ENCODE measurements around the gene DDX25. TPM values are rescaled to one million over a fixed set of nuclear protein-coding genes. Genes with fewer than 3 reads are reported as not detected.

Gene DDX25
- total and polyA plus RNA-seq, 9 of the 15 experiments (the other 6 are each of a cell fraction or from before 2014, with no cell fraction given), result not detected

DNA sequence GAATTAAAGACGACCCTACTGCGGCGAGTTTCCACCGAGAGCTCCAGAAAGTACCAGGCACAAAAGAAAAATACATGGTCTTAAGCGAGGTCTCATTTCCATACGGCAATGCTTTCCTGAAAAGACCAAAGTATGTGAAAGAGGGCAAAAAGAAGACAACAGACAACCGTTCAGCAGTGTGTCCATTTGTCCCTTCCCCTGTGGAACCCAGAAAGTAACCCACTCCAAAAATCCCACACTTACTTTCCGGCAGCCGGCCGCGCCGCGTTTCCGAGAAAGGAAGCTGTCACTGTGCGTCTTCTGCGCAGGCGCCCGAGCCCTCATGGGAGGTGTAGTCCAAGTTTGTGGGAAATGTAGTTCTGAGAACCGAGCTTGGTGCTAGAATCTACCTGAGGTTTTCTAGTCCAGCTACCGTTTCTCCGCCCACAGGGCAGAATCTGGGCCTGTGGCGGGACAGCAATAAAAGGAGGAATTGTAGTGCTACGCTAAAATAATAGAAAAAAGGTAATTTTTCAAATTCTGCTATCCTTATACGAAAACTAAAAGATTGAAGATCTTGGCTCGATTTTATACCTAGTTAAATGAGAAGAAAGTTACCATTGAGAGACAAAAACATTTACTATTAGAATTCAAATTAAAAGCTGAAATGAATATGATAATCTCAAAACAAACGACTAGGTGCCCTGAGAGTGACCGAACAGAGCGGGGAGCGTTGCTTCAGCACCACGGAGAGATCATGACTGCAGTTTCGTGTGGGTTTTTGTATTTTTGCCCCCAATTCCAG is 1.2 kb upstream of the DDX25 start, which contains the start of gene PUS3 (continued):
- TF ChIP-seq ZNF280B (CRISPR knock-in tag; IDR thresholded peaks at IDR 0.05), result no peak
- TF ChIP-seq SIN3B (IDR thresholded peaks at IDR 0.05; ENCODE audit: low read depth), result no peak
- TF ChIP-seq PCBP1 (IDR thresholded peaks at IDR 0.05; ENCODE audit: low read depth, low read length, poor library complexity, severe bottlenecking), result no peak
- peak; percentile 76 for TF ChIP-seq KDM5B (IDR thresholded peaks at IDR 0.05; ENCODE audit: insufficient replicate concordance, low read depth, low read length)
- TF ChIP-seq ZSCAN32 (CRISPR knock-in tag; IDR thresholded peaks at IDR 0.05), result no peak
- no peak for TF ChIP-seq ILK (tag; IDR thresholded peaks at IDR 0.05; ENCODE audit: borderline replicate concordance, low read depth)
- TF ChIP-seq ZNF395 (CRISPR knock-in tag; IDR thresholded peaks at IDR 0.05), result no peak
- TF ChIP-seq EP300 (IDR thresholded peaks at IDR 0.05; ENCODE audit: low read length), result no peak
- TF ChIP-seq HLTF (IDR thresholded peaks at IDR 0.05), result no peak
- no peak for TF ChIP-seq SMARCE1 (IDR thresholded peaks at IDR 0.05)
- no peak for TF ChIP-seq ZFP1 (CRISPR knock-in tag; IDR thresholded peaks at IDR 0.05)
- no peak for TF ChIP-seq POLR2H (tag; IDR thresholded peaks at IDR 0.05; ENCODE audit: low read depth)
- no peak for TF ChIP-seq COPS2 (conservative IDR thresholded peaks at IDR 0.05)
- TF ChIP-seq CBX8 (IDR thresholded peaks at IDR 0.05; ENCODE audit: borderline replicate concordance, extremely low read depth, low read depth, low read length, poor library complexity, severe bottlenecking), result no peak
- TF ChIP-seq NUFIP1 (IDR thresholded peaks at IDR 0.05; ENCODE audit: partially characterized antibody), result no peak
- TF ChIP-seq TFAP4 (CRISPR knock-in tag; IDR thresholded peaks at IDR 0.05; ENCODE audit: borderline replicate concordance), result peak; percentile 20; the same call in 1 of the 2 replicates
- 0 out of 2 replicates have a peak, but pooled peaks have one; percentile 25 for TF ChIP-seq PTTG1 (tag; IDR thresholded peaks at IDR 0.05; ENCODE audit: low read depth)
- no peak for TF ChIP-seq ZMIZ1 (IDR thresholded peaks at IDR 0.05; ENCODE audit: low read depth in 2 of 2, low read length in 2 of 2)
- TF ChIP-seq MTF1 (CRISPR knock-in tag; IDR thresholded peaks at IDR 0.05; ENCODE audit: borderline replicate concordance), result no peak
- no peak for TF ChIP-seq DIDO1 (tag; IDR thresholded peaks at IDR 0.05; ENCODE audit: low read depth)

Data from K562 (cell line).